Measurements from ENCODE around the gene UST. TPM values are rescaled to one million over a fixed set of nuclear protein-coding genes. Genes with fewer than 3 reads are reported as not detected.

Gene UST
- total RNA-seq, 1 experiment from 2014 or later, result 32.1 TPM

GRCh38 chr6:148700047-148700715 is 46.6 kb upstream of the UST start:
- Mint-ChIP-seq H3K4me1 (peaks cover 10% of the 10 kb centered on the region), H3K9me3 (peaks cover 41% of the 10 kb centered on the region), H3K4me3 (no peak overlapping the region), H3K27me3 (ENCODE audit: low read depth) (peaks cover 46% of the 10 kb centered on the region), H3K27ac (no peak overlapping the region), H3K36me3 (peaks cover 23% of the 10 kb centered on the region)
- DNase-seq (ENCODE audit: low spot score), result no peak
- ChIA-PET POLR2A (no interaction called here), CTCF (interaction anchor here (1.3 kb wide), 2 partner anchors 122 to 140 kb away, joined by 5 to 6 read pairs; no protein-coding TSS in a partner anchor)
- TF ChIP-seq GRHL2 (CRISPR knock-in tag; IDR thresholded peaks at IDR 0.05; ENCODE audit: insufficient replicate concordance, severe bottlenecking) (no peak), ZNF396 (CRISPR knock-in tag; IDR thresholded peaks at IDR 0.05; ENCODE audit: borderline replicate concordance) (no peak), HMGXB4 (CRISPR knock-in tag; IDR thresholded peaks at IDR 0.05) (no peak), SMAD4 (CRISPR knock-in tag; IDR thresholded peaks at IDR 0.05) (no peak), ZNF121 (CRISPR knock-in tag; IDR thresholded peaks at IDR 0.05) (no peak), MAX (CRISPR knock-in tag; IDR thresholded peaks at IDR 0.05) (no peak), NFE2L1 (CRISPR knock-in tag; IDR thresholded peaks at IDR 0.05) (no peak), CREM (CRISPR knock-in tag; IDR thresholded peaks at IDR 0.05) (no peak), ETV6 (CRISPR knock-in tag; IDR thresholded peaks at IDR 0.05) (no peak)
- ATAC-seq, result no peak

DNA sequence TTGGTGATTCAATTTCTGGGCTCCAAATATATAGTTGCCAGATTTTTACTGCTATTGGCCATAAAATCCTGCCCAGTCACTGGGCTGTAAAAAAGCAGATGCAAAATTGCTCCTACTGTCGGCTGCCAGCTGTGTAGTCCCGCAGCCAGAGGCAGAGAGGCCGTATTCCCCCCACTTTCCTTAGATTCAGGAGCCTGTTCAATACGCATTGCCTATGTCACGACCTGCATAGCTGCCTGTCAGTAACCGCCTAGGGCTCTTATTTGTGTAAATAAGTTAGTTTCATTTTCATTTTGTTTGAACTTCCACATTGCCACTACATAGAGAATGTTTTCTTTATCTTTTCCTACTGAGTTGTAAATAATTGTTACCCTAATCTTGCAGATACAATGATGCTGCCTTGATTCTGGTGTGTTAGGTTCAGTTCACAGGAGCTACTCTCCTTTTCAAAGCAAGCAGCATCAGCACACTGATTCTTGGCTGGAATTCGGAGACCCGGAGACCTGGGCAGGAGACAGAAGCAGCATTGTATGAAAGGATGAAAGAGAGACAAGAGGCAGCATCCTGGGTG is 46.0 kb upstream of the UST start:
- H3K36me3 Mint-ChIP-seq, result peaks cover 23% of the 10 kb centered on the region
- ATAC-seq, result peak; percentile 76

More for the DNA sequence above, 46.0 kb upstream of the UST start:
- Mint-ChIP-seq H3K9me3 (peaks cover 38% of the 10 kb centered on the region), H3K4me3 (no peak overlapping the region), H3K27me3 (ENCODE audit: low read depth) (peaks cover 43% of the 10 kb centered on the region), H3K27ac (no peak overlapping the region), H3K4me1 (peaks cover 10% of the 10 kb centered on the region)
- POLR2A ChIA-PET, result no interaction called here
- no peak for DNase-seq (ENCODE audit: low spot score)
- TF ChIP-seq, protein P1, sequence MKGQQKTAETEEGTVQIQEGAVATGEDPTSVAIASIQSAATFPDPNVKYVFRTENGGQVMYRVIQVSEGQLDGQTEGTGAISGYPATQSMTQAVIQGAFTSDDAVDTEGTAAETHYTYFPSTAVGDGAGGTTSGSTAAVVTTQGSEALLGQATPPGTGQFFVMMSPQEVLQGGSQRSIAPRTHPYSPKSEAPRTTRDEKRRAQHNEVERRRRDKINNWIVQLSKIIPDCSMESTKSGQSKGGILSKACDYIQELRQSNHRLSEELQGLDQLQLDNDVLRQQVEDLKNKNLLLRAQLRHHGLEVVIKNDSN (CRISPR knock-in tag; IDR thresholded peaks at IDR 0.05), result no peak
- TF ChIP-seq, protein P2, sequence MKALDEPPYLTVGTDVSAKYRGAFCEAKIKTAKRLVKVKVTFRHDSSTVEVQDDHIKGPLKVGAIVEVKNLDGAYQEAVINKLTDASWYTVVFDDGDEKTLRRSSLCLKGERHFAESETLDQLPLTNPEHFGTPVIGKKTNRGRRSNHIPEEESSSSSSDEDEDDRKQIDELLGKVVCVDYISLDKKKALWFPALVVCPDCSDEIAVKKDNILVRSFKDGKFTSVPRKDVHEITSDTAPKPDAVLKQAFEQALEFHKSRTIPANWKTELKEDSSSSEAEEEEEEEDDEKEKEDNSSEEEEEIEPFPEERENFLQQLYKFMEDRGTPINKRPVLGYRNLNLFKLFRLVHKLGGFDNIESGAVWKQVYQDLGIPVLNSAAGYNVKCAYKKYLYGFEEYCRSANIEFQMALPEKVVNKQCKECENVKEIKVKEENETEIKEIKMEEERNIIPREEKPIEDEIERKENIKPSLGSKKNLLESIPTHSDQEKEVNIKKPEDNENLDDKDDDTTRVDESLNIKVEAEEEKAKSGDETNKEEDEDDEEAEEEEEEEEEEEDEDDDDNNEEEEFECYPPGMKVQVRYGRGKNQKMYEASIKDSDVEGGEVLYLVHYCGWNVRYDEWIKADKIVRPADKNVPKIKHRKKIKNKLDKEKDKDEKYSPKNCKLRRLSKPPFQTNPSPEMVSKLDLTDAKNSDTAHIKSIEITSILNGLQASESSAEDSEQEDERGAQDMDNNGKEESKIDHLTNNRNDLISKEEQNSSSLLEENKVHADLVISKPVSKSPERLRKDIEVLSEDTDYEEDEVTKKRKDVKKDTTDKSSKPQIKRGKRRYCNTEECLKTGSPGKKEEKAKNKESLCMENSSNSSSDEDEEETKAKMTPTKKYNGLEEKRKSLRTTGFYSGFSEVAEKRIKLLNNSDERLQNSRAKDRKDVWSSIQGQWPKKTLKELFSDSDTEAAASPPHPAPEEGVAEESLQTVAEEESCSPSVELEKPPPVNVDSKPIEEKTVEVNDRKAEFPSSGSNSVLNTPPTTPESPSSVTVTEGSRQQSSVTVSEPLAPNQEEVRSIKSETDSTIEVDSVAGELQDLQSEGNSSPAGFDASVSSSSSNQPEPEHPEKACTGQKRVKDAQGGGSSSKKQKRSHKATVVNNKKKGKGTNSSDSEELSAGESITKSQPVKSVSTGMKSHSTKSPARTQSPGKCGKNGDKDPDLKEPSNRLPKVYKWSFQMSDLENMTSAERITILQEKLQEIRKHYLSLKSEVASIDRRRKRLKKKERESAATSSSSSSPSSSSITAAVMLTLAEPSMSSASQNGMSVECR (CRISPR knock-in tag; IDR thresholded peaks at IDR 0.05; ENCODE audit: borderline replicate concordance), result no peak
- TF ChIP-seq PRDM15 (CRISPR knock-in tag; IDR thresholded peaks at IDR 0.05) (no peak), NFATC4 (CRISPR knock-in tag; IDR thresholded peaks at IDR 0.05) (no peak), ELF4 (CRISPR knock-in tag; IDR thresholded peaks at IDR 0.05; ENCODE audit: low read depth) (no peak), JAZF1 (CRISPR knock-in tag; IDR thresholded peaks at IDR 0.05) (no peak), ZNF512 (CRISPR knock-in tag; IDR thresholded peaks at IDR 0.05; ENCODE audit: borderline replicate concordance) (no peak), NR3C1 (CRISPR knock-in tag; conservative IDR thresholded peaks at IDR 0.05; ENCODE audit: low read depth) (no peak), SMAD4 (CRISPR knock-in tag; IDR thresholded peaks at IDR 0.05) (no peak)
- TF ChIP-seq, protein P3, sequence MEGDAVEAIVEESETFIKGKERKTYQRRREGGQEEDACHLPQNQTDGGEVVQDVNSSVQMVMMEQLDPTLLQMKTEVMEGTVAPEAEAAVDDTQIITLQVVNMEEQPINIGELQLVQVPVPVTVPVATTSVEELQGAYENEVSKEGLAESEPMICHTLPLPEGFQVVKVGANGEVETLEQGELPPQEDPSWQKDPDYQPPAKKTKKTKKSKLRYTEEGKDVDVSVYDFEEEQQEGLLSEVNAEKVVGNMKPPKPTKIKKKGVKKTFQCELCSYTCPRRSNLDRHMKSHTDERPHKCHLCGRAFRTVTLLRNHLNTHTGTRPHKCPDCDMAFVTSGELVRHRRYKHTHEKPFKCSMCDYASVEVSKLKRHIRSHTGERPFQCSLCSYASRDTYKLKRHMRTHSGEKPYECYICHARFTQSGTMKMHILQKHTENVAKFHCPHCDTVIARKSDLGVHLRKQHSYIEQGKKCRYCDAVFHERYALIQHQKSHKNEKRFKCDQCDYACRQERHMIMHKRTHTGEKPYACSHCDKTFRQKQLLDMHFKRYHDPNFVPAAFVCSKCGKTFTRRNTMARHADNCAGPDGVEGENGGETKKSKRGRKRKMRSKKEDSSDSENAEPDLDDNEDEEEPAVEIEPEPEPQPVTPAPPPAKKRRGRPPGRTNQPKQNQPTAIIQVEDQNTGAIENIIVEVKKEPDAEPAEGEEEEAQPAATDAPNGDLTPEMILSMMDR (IDR thresholded peaks at IDR 0.05), result no peak
- CTCF ChIA-PET, result interaction anchor here (1.3 kb wide), 2 partner anchors 123 to 141 kb away, joined by 5 to 6 read pairs; no protein-coding TSS in a partner anchor

Data from WTC11 (cell line).